Mesenteric fat pad (tissue), 1 donor: ENCODE measurements around the gene ISG15. TPM values are rescaled to one million over a fixed set of nuclear protein-coding genes. Genes with fewer than 3 reads are reported as not detected.
"Not testable (repeated sequence)": the region's sequence is repeated elsewhere in the genome, so short reads cannot be mapped to it uniquely, and the experiment has no call there.

Experiments
- DNase-seq: peaks from one replicate; pipeline ENCODE4 v3.0.0-alpha.2; 2020; ENCODE audit warnings: low spot score
- total RNA-seq: library from RNA; stranded (reverse); fragmentation: NEBNext Ultra II Directional; extraction: Animal tissue kit (Norgen Biotek cat#: 25700); gene quantifications from one replicate; pipeline ENCODE4 v1.2.1, GENCODE V29; 2021
- donor health status: DM: yes; HTN: yes; CAD: no.

ISG15 gene
- total RNA-seq, 1 donor from 2014 or later: 47.0 TPM

- DNase-seq: no peak
These were observed 13.5 kb downstream of the ISG15 start for GRCh38 chr1:1026599-1027413.

DNA sequence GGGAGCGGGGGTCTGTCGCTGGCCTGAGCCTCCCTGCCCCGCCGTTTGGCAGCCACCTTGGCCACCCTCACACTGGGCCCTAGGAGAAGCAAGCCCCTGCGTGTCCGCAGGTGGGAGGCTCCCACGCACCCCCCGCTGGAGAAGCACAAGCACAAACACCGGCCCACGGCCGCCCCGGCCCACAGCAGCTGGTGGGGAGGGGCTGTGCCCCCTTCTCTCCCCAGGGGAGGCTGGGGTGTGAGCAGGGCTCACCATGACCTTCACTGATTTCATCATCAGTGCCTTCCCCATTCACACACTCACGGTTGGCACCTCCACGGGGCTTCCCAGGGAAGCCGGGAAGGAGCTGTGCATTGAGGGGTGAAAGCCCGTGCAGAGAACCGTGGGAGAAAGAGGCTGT, 14.5 kb downstream of the ISG15 start:
- DNase-seq: no peak

DNA sequence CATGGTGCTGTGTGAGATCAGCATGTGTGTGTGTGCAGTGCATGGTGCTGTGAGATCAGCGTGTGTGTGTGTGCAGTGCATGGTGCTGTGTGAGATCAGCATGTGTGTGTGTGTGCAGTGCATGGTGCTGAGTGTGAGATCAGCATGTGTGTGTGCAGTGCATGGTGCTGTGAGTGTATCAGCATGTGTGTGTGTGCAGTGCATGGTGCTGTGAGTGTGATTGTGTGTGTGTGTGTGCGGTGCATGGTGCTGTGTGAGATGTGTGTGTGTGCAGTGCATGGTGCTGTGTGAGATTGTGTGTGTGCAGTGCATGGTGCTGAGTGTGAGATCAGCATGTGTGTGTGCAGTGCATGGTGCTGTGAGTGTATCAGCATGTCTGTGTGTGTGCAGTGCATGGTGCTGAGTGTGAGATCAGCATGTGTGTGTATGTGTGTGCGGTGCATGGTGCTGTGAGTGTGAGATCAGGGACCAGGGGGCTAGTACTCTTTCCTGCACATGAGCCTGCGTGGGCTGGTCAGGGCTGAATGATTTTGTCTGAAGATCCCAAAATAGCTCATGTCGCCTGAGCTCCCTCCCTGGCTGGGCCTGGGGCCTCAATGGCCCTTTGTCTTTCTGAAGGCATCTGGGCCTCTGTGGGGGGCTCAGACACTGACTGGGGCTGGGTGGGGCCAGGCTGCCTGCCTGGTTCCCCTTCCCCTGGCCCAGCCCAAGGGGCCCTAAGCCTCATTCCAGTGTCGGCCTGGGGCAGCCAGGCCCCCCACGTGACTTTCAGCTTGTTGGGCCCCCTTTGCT, 17.8 kb downstream of the ISG15 start:
- DNase-seq: not testable (repeated sequence)

DNA sequence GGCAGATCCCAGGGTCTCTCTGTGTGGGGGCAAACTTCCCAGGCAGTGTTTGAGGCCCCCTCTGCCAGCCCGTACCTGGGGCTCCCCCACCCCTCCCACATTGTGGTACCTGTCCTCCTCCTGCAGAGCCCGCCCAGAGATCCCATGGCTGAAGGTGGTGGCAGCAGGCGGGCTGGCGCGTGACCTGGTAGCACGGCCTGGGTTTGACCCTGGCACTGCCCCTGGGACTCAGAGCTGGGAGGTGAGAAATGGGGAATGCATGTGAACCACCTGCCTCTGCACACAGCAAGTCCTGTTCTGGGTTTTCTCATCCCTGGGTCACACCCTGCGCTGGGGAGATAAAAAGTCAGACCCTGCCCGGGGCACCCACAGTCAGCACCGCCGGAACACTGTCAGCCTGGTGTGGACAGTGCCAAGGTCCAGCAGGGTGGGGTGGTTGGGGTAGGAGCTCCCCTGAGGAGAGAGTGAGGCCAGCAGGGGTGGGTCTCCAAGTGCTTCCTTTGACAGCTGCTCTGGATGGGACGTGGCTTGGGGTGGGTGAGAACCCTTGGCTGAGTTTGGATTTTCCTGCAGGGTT, 18.4 kb downstream of the ISG15 start:
- DNase-seq: no peak

DNA sequence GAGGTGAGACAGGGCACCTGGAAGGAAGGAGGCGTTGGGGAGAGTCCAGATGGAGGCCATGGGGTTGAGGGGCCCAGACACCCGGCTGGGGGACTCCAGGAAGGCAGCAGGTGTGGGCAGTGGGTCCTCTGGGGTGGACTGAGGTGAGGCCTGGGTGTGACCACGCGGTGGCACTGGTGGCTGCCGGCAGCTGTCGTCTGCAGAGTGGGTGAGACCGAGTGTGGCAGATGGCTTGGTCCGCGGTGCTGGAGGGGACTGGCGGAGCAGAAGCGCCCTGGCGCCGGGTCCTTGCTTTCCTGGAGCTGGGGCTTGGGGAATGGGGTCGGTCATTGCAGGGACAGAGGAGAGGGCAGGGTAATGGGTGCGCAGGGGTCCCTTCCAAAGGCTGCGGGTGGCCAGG, 19.1 kb downstream of the ISG15 start:
- no peak for DNase-seq

- DNase-seq: no peak
These were observed 19.8 kb downstream of the ISG15 start for GRCh38 chr1:1033009-1033587.

- DNase-seq: no peak
These were observed 20.6 kb downstream of the ISG15 start for GRCh38 chr1:1033731-1034438.

DNA sequence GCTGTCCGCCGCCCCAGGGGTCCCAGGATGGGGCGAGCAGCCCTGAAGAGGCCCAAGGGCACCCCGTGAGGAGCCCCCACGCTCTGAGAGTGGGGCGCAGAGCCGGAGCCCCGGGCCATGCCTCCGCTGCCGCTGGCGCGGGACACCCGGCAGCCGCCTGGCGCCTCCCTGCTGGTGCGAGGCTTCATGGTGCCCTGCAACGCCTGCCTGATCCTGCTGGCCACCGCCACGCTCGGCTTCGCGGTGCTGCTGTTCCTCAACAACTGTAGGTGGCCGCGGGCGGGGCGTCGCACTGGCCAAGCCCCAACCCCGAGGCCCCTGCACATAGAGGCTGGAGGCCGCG, 21.1 kb downstream of the ISG15 start:
- no peak for DNase-seq

- DNase-seq: no peak
These were observed 22.1 kb downstream of the ISG15 start for GRCh38 chr1:1035291-1035943.

- DNase-seq: no peak
These were observed 24.4 kb downstream of the ISG15 start for GRCh38 chr1:1037366-1038327.

GRCh38 chr1:1038694-1039093, 25.4 kb downstream of the ISG15 start:
- no peak for DNase-seq

DNA sequence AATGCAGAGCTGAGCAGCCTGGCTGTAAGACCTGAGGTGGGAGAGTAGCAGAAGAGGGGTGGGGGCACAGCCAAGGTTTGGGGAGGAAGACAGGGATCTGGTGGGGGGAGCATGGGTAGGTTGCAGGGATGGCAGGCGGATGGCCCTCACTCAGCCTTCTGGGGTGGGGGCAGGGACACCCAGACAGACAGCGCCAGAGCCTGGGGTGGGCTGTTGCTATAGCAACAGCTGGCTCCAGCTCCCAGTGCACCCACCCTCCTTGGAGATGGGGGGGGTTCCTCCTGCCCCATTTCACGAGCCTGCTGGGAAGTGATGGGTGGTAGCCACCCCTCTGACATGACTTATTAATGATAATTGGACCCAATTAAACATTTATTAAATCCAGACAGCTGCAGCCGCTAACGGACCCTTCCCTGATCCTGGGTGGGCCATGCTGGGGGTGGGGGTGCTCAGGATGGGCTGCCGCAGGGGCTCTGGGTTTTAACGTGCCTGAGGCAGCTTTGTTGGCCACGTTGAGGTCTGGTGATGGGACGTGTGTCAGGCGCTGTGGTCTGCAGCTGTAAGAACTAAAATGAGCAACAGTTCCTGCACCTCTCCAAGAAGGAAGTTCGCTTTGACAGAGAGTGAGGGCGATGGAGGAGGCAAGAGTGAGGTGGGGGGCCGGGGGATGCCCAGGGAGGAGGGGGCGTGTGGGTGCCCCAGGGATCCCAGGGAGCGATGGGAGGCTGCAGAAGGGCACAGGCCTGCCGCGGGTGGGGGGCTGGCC, 26.0 kb downstream of the ISG15 start:
- no peak for DNase-seq

DNA sequence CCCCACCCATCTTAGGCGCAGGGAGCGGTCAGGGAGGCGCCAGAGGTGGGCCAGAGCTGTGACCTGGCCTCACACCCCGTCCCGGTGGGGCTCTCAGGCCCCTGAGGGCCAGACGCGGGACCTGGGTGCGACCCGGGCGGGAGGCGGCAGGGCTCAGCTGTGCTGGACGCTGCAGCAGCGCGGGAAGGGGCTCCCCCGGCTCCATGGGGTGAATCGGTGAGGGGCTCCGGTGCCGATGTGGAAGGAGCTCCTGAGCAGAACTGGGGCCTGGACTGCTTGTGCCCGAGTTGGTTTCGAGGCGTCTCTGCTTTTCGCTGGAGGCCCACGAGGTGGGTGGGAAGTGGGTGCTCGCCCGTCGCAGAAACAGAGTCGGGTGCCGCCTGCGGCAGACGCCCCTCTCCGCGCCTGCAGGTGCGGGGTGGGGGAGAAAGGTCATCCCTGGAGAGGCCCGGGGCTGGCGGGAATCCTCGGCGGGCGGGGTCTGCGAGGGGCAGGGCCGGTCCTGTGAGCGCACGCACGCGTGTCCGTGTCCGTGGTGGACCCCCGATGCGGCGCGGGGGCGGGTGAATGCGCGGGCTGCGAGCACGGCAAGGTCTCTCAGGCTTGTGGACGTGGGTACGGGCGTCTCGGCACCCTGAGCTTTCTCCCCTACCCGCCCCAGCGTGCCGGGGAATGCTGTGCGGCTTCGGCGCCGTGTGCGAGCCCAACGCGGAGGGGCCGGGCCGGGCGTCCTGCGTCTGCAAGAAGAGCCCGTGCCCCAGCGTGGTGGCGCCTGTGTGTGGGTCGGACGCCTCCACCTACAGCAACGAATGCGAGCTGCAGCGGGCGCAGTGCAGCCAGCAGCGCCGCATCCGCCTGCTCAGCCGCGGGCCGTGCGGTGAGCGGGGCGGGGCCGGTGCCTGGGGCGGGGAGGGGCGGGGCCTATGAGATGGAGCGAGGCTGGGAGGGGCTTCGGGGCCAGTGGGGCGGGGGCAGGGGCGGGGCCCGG, 27.0 kb downstream of the ISG15 start:
- DNase-seq: no peak

DNA sequence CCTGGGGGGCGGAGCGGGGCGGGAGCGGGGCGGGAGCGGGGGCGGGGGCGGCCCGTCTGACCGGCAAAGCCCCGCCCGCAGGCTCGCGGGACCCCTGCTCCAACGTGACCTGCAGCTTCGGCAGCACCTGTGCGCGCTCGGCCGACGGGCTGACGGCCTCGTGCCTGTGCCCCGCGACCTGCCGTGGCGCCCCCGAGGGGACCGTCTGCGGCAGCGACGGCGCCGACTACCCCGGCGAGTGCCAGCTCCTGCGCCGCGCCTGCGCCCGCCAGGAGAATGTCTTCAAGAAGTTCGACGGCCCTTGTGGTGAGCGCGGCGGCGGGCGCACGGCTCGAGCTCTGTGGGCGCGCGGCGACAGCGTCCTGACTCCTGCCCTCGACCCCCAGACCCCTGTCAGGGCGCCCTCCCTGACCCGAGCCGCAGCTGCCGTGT, 27.8 kb downstream of the ISG15 start:
- DNase-seq: no peak

DNA sequence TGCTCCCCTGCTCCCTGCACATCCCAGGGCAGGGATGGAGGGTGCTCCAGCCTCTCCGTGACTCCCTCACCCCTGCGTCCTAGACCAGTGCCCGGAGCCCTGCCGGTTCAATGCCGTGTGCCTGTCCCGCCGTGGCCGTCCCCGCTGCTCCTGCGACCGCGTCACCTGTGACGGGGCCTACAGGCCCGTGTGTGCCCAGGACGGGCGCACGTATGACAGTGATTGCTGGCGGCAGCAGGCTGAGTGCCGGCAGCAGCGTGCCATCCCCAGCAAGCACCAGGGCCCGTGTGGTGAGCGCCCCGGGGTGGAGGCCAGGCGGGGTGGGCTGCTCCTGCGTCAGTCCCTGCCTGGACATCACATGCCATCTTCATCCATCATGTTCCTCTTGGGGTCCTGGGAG, 28.6 kb downstream of the ISG15 start:
- no peak for DNase-seq

DNA sequence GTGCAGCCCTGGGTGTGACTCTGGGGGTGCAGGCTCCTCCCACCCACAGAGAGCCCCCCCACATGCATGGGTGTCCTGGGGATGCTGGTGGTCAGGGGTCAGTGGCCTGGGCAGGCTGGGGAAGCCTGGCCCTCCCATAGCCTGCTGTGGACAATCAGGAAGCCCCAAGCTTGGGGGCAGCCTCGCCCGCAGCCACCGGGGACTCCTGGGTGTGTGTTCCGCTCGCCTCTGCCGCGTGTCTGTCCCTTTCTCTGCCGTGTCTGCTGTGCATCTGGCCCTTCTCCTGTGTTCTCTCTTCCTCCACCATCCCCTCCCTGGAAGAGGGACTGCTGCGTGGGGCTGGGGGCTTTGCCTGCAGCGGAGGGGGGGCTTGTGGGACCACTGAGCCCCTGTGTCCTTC, 29.5 kb downstream of the ISG15 start:
- no peak for DNase-seq

- no peak for DNase-seq
These were observed 30.1 kb downstream of the ISG15 start for GRCh38 chr1:1043411-1043810.

- DNase-seq: no peak
These were observed 30.6 kb downstream of the ISG15 start for GRCh38 chr1:1043921-1044320.
